Myocyte (in vitro differentiated cells): ENCODE data around the gene RBL2. TPM values are rescaled to one million over a fixed set of nuclear protein-coding genes. Genes with fewer than 3 reads are reported as not detected.

Experiments
- DNase-seq: peaks from one replicate; pipeline ENCODE4 v3.0.0-alpha.2; 2012; ENCODE audit warnings: low read depth
- total RNA-seq: library from RNA; depleted of rRNA; stranded (reverse); fragments of >200 nt; gene quantifications from 2 replicates; pipeline ENCODE4 v1.2.3, GENCODE V29; 2014

The RBL2 gene
- total RNA-seq, 1 donor from 2014 or later = 43.9 TPM

GRCh38 chr16:53453928-53454327, 19.7 kb downstream of the RBL2 start:
- DNase-seq = no peak

- DNase-seq = peak; percentile 7
These were observed 22.4 kb downstream of the RBL2 start for GRCh38 chr16:53456625-53457024.

DNA sequence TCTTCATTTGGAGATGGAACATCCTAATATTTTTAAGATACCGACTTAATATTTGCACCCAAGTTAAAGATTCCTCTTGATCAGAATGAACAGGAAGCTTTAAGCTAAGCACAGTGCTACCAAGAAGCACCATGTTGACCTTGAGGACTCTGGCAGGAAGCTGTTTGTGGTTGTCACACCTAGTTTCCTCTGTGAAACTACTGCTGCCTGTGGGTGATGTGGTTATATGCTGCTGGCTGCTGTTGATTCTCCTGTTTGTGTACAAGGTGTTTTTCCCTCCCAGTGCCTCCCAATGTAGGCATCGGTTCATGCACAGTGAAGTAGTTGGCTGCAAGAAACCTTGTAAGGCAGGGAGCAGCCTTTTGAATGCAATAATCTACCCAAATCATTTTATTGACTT, 23.4 kb downstream of the RBL2 start:
- DNase-seq = peak; percentile 13

DNA sequence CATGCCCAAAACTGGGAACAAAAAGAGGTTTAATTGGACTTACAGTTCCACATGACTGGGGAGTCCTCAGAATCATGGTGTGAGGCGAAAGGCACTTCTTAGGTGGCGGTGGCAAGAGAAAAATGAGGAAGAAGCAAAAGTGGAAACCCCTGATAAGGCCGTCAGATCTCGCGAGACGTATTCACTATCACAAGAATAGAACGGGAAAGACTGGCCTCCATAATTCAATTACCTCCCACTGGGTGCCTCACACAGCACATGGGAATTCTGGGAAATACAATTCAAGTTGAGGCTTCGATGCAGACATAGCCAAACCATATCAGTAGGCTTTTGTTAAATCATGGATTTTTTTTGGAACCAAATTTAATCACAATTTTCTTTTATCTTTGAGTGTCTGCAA, 24.4 kb downstream of the RBL2 start:
- DNase-seq = no peak

GRCh38 chr16:53465606-53466280, 31.5 kb downstream of the RBL2 start:
- DNase-seq = peak; percentile 69

GRCh38 chr16:53476867-53477266, 42.6 kb downstream of the RBL2 start:
- no peak for DNase-seq

DNA sequence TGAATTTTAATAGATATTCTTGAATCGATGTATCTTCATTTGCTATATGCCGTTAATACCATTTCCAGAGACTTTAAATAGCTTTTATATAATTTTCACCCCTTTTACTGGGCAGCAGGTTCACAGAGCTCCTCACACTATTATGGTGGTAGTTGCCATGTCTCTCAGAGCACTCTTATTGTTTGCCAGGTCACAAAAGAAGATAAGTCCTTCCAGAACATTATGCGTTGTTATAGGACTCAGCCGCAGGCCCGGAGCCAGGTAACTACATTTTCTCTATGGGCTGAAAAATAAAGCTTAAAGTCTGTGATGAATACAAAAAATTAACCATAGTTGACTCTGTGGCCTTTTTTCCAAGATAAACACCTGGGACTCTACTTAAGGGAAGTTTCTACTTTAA, 44.7 kb downstream of the RBL2 start:
- no peak for DNase-seq

DNA sequence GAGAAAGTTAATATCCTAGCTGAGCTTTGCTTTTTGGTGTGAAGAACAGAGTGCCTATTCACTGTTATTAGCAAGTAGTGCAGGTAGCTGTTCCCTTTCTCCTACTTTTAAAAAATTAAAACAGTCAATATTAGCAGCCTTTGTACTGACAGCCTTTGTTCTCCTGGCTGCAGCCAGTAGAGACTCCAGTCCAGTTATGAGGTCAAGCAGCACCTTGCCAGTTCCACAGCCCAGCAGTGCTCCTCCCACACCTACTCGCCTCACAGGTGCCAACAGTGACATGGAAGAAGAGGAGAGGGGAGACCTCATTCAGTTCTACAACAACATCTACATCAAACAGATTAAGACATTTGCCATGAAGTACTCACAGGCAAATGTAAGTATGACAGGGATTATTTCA, 46.1 kb downstream of the RBL2 start:
- no peak for DNase-seq

GRCh38 chr16:53482123-53482522, 47.9 kb downstream of the RBL2 start:
- DNase-seq = no peak

GRCh38 chr16:53484542-53484941, 50.3 kb downstream of the RBL2 start:
- DNase-seq = no peak

DNA sequence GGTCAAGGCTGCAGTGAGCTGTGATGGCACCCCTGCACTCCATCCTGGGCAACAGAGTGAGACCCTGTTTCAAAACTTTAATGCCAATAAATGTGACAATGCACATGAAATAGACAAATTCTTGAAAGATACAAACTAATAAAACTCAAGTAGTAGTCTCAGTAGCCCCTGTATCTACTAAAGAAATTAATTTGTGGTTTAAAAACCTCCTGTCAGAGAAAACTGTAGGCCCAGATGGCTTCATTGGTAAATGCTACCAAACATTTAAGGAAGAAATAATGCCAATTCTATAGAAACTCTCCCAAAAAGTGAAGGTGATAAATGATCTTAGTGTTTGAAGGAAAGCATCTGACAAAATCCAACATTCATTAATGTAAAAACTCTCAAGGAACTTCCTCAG, 52.0 kb downstream of the RBL2 start:
- DNase-seq = no peak

DNA sequence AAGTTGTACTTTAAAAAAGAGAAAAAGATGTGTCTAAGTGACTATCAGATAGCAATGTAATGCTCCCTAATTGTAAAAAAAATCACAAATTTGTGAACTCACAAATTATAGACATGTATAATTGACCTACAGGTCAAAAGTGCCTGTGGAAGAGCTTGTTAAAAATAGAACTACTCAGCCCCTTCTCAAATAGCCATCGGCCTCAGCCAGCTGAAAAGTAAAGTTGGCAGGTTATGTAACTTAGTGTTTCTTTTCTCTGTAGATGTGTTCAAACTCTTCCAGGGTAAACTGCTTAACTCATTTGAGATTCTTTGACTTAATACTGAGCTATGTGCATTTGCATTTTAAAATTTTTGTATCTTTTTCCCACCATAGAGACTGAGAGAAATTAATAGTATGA, 55.5 kb downstream of the RBL2 start:
- DNase-seq = peak; percentile 9

DNA sequence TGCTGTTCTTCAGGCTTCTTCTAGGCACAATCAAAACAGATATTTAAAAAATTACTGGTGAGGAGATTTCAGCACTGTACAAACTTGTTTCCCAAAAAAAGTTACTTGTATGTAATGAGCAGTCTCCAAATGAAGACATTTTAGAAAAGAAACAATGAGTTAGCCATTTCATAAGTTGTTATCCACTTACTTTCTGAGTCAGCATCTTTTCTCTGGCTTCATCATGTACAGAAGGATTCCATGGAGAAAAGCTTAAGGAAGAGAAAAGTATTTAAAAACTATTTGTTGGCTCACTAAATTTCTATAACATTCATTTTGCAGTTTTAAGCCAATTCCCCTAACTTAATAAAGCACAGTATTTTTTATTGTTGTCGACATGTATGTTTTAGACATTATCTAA, 58.2 kb downstream of the RBL2 start:
- no peak for DNase-seq

DNA sequence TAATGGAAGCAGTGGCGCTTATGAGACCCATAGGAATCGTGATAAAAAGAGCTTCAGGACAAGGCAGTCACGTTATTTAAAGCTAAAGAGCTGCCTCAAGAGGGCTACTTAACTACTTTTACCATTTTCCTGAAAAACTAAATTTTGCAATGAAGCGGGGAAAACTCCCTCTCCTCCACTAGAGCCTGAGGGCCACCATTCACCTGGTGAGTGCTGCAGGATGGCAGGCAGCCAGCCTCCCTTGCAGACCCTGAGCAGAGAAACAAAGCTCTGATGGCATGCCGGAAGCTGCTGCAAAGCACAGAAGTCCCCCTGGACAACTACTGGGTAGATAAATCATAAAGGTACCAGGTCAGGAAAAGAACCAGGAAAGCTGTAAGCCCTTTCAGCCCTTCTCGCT, 60.4 kb downstream of the RBL2 start:
- DNase-seq = no peak

- no peak for DNase-seq
These were observed 61.1 kb downstream of the RBL2 start for GRCh38 chr16:53495325-53495724.

GRCh38 chr16:53498984-53499383, 64.7 kb downstream of the RBL2 start:
- DNase-seq = no peak

GRCh38 chr16:53501216-53501859, 67.1 kb downstream of the RBL2 start:
- DNase-seq = no peak

GRCh38 chr16:53502331-53503269, 68.3 kb downstream of the RBL2 start, which contains the start of gene AKTIP:
AKTIP (minus strand) TSS chr16:53503209; CDS start chr16:53500259, 2,950 bp downstream.
- peak; percentile 28 for DNase-seq

GRCh38 chr16:53503270-53503923, 69.1 kb downstream of the RBL2 start:
- peak; percentile 100 for DNase-seq

DNA sequence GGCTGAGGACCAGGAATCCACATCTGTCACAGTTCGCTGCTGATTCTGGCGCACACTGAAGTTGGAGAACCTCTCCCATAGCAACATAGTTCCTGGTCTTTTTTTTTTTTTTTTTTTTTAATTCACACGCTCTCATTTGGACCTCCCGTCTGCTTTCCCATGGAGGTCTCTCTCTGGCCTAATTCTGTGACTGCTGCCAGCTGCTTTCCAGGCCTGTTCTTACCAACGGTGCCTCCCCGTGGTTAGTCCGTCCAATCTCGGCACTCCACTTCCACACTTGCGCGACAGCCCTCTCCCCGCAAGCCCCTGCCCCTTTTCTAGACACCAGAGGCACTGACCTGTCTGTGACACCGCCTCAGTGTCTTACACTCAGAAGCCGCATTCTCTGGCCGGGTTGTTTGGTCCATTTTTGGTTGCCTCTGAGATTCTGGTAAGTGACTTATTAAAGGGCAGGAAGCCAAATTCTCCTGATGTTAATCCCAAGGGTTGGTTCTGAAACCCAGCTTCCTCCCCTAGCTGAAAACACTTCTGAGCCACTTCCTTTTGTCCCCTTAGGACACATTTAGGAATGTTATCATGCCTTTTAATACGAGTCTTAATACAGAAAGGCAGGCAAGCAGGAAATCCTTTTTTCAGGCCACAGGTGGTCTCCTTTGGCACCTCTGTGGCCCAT, 69.9 kb downstream of the RBL2 start:
- peak; percentile 70 for DNase-seq

- peak; percentile 17 for DNase-seq
These were observed 70.4 kb downstream of the RBL2 start for GRCh38 chr16:53504665-53505064.
